NB4 (cell line): ENCODE results near the gene CLCNKB.

Experiments used
- CTCF ChIP-seq: IDR thresholded peaks from one replicate; pipeline ENCODE4 v1.5.1; 2012; ENCODE audit warnings: low read depth, low read length
- TF ChIP-seq, protein P1 (sequence below): IDR thresholded peaks from 2 replicates; pipeline ENCODE4 v1.6.1; 2011; ENCODE audit warnings: low read depth, low read length

- TF ChIP-seq CTCF, result no peak
- TF ChIP-seq, protein P1, sequence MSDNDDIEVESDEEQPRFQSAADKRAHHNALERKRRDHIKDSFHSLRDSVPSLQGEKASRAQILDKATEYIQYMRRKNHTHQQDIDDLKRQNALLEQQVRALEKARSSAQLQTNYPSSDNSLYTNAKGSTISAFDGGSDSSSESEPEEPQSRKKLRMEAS, result no peak
These were observed 28.8 kb upstream of the CLCNKB start for GRCh38 chr1:16014509-16015482.
